CD1c-positive myeloid dendritic cell (primary cell): ENCODE measurements around the gene PLEKHS1.
"Not testable (repeated sequence)": the region's sequence is repeated elsewhere in the genome, so short reads cannot be mapped to it uniquely, and the experiment has no call there.

Source experiments
- DNase-seq: peaks from one replicate; pipeline ENCODE4 v3.0.0-alpha.2; 2016; ENCODE audit errors: extremely low spot score

PLEKHS1 gene

DNA sequence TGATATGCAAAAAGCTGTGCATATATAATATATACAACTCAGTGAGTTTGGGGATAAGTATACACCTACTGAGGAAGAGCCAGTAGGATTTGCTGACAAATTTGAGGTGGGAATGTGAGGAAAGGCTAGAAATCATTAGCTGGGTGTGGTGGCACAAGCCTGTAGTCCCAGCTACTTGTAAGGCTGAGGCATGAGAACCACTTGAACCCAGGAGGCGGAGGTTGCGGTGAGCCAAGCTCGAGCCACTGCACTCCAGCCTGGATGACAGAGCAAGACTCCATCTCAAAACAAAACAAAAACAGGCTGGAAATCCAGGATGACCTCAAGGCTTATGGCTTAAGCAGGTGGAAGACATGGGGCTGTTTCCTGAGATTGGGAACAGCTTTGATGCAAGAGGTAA is 10.6 kb upstream of the PLEKHS1 start:
- DNase-seq = no peak

DNA sequence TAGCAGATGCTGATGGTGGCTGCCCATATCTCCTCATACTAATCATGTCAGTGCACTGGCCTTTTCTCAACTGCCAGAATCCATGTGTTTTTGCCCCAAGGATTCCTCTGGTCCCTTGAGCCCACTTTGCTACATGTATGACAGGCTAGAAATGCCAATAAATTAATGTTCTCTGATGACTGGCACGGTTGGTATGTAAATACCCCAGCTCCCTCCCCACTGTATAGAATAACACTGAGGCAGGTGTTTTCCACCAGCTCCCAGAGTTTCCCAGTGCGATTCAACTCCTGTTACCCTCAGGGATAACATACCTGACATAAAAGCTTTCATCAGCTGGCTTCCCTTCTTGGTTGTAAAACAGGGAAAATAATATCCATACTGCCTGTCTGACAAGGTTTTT is 9.0 kb upstream of the PLEKHS1 start:
- DNase-seq = no peak

DNA sequence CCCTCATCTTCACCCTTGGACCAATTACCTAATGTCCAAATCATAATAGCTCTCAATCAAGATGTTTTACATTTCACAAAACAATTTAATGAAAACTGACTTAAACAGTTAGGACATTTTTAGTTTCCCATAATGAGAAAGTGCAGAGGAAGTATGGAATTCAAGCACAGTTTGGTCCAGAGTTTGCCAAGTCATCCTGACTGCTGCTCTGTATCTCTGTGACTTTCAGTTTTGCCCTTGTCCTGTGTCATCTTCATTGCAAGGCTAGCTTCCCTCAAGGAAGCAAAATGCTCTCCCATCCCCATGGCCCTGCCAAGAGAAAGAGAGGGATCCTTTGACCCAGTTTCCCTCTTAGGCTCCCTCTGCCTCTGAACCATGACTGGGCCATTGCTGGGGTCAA is 7.9 kb upstream of the PLEKHS1 start:
- DNase-seq = no peak

DNA sequence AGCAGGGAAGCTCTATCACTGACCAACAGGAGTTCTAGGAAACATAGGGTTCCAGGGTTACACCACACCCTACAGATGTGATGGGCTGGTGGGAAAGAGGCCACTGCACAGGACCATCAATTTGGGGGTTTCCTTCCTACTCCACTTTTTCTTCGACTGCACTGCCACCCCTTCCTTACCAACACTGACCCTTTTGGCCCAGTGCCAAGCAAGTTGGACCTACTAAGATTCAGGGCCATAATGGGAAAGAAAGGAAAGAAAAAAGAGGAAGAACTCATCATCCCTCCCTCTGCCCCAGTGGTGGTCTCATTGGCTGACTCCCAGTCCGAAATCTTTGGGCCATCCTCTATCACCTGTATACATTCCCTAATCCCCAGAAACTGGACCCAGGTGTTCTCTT is 6.1 kb upstream of the PLEKHS1 start:
- no peak for DNase-seq

DNA sequence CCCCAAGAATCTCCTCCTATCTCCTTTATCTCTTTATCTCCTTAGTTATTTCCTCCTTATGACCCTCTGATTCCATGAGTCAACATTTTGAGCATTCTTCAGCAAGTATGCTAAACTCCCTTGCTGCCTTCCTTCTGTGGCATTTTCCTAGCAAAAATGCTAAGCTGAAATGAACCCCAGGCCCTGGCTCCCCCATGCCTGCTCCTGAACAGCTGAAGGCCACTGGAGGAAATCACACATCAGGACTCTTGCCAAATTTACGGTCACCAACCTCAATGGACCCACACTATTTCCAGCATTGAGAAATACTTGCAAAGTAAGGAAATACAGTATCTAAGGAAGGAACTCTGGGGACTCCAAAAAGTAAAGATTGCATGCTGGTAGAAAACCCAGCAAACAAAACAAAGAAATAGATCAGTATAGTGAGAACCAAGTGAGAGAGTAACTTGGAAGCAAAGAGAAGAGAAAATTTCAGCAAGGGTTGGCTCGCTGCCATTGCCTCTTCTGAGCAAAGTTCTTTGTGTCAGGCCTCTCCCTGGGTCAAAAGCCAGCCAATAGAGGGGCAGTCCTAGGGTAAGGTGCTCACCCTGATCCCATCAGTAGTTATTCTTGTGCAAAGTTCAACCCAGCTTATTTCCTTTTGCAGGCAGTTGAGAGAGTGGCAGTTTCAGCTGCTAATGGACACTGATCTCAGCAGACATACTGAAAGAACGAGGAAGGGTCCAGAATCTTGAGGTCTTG is 5.1 kb upstream of the PLEKHS1 start:
- no peak for DNase-seq

DNA sequence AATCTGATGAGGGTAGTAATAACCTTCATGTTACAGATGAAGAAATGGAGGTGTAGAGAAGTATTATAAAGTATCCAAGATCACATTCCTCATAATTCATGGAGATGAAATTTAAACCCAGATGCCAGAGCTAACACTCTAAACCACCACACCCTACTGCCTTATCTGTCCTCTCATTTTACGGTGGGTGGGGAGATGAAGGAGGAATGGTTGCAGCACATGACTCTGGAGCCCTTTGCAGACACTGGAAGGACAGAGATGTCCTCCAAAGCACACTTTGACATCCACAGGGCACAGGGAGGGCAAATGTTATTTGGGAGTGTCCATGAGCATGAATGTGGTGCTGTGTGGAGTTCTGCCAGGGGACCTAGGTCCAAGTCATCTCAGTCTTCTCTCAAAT is 1.1 kb downstream of the PLEKHS1 start:
- no peak for DNase-seq

DNA sequence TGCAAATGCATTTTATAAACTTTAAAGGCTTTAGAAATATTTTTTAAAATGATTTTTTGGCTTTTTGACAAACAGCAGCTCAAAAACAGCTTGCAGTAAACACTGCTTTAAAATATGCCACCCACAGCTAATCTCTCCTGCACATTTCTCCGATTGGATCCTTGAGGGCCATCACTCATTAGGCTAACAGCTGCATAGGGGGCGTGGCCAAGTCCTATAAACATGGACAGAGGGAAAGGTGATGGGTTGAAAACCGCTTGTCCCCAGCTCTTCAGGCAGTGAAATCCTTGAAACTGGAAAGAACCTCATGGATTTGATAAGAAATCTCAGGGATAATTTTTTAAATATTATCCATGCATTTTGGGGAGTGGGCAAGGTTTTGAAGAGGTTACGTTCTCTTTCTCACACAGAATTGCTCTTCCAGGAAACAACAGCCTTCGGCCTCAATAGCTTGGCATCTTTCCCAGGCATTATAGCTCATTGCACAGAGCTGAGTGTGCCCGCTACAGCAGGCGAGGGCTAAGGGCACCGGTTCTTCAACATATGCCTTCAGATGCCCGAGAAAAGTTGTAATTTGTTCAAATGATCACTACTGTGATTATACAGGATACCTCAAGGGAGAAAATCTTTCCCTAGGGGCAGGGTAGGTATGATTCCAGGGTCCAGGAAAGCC is 1.7 kb downstream of the PLEKHS1 start:
- DNase-seq = no peak

DNA sequence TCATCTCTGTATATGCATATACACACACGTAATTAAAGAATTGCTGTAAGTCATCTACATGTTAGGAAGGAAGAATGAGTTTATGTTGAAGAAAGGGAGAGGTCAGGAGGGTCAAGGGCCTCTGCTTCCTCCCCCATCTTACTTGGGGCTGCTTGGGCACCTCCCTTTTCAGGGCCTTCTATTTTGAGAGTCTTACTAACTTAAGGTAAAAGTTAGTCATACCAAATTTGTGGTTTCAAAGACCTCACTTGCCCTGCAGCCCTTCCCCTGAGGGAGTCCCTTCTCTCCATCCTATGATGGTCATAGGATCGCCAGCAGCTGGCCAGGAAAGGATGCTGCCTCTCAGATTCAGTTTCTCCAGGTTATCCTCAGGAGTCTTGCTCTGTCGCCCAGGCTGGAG is 2.6 kb downstream of the PLEKHS1 start:
- DNase-seq = no peak

DNA sequence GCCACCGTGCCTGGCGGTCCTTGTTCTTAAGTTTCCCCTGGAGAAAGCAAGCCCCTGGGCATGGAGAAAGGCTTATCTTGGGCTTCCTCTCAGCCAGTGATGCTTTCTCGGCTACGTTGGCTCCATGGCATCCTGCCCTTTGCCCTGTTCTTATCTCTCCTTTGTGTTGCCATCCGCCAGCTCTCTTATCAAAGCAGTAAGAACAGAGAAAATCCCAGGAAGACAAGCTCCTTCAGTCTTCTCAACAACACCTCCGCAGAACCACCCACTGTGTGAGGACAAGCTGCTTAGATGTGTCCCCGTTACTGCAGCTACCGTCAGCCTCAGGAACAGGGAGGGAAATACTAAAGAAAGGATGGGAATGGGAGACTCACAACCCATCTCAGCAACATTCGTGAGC is 3.3 kb downstream of the PLEKHS1 start:
- no peak for DNase-seq

DNA sequence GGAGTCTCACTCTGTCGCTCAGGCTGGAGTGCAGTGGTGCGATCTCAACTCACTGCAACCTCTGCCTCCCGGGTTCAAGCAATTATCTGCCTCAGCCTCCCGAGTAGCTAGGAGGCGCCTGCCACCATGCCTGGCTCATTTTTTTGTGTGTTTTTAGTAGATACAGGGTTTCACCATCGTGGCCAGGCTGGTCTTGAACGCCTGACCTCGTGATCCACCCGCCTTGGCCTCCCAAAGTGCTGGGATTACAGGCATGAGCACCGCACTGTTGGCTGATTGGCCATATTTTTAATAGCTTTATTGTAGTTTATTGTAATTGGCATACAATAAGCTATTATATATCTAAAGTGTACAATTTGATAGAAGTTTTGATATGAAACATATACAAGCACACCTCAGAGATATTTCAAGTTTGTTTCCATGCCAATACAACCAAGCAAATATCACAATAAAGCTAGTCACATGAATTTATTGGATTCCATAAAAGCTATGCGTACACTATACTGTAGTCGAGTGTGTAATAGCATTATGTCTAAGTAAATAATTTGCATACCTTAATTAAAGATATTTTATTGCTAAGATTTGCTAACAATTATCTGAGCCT is 5.6 kb downstream of the PLEKHS1 start:
- no peak for DNase-seq

DNA sequence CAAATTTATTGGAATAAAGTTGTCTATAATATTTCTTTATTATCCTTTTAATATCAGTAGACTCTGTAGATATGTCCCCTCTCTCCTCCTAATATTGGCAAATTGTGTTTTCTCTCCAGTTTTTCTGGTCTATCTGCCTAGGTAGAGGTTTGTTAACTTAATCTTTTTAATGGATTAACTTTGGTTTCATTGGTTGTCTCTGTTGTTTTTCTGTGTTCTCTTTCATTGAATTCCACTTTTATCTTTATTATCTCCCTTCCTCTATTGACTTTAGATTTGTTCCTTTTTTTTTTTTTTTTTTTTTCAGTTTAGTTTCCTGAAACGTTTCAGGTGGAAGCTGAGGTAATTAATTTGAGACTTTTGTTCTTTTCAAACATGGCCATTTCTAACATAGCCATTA is 10.6 kb downstream of the PLEKHS1 start:
- DNase-seq = no peak

DNA sequence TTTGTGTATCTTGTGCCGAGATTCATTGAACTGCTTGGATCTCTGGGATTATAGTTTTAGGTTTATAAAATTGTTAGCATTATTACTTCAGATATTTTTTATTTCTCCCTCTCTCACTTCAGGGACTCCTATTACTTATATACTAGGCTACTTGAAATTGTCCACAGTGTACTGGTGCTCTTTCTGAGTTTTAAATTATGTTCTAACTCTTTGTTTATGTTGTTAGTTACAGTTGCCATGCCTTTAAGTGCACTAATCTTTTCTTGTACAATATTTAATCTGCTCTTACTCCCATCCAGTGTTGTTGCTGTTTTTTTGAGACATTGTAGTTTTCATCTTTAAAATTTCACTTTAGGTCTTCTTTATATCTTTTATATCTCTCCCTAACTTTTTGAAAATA is 13.1 kb downstream of the PLEKHS1 start:
- no peak for DNase-seq

DNA sequence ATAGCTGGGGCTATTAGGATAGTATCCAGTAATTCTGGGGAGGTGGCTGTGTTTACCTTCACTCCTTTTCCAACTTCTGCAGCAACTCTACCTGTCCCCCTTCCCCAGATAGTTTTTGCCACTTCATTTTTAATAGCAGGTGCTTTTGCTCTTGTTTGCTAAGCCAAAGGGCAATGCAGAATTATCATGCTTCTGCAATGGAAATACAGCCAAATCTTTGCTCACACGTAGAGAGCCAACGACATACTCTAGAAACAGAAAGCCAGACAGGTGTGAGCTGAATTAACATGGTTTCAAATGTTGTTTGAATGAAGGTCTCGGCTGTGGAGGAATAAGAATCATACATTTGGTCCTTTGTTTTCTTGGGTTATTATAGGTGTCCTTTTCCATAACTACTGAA is 14.4 kb downstream of the PLEKHS1 start:
- DNase-seq = no peak

DNA sequence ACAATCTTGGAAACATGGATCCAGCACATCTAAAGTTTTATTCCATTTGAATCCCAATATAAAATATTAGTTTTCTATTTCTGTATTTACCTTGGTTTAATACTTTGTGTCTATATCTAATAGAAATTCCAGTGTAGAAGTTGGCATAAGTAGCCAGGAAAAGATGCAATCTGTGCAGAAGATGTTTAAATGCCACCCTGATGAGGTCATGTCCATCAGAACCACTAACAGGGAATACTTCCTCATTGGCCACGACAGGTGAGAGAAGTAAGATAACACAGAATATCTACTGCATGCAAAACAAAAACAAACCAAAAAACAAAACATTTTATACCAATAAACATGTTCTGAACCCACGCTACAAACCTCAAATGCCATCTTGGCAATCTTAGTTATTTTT is 15.7 kb downstream of the PLEKHS1 start:
- DNase-seq = no peak

DNA sequence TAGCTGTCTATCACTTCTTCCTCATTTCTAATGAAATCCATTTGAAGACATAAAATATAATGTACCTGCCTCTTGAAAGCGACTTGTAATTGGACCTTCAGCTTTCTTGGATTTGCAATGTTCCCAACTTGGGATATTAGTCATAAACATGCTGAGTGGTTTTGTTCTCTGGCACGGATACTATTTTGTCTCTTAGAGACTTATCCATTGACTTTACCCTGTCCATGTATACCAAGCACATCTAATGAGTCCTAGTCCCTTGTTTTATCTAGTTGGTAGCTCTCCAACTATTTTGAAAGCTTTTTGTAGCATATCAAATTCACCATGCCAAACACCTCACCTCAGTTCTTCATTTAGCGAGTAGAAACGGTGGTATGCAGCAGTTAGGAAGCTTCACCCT is 18.9 kb downstream of the PLEKHS1 start:
- no peak for DNase-seq

DNA sequence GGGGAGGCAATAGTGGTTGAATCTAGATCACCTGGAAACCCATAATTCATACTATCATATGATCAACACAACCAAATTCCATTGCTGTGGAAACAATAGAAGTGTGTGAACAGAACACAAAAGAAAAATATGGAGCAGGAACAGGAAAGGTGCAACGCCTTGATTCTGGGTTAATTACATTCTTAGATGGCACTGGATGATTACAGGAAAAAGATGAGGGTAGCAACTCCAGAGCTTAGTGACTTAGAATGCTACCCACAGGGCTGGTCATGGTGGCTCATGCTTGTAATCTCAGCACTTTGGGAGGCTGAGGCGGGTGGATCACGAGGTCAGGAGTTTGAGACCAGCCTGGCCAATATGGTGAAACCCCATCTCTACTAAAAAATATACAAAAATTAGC is 19.6 kb downstream of the PLEKHS1 start:
- DNase-seq = not testable (repeated sequence)

DNA sequence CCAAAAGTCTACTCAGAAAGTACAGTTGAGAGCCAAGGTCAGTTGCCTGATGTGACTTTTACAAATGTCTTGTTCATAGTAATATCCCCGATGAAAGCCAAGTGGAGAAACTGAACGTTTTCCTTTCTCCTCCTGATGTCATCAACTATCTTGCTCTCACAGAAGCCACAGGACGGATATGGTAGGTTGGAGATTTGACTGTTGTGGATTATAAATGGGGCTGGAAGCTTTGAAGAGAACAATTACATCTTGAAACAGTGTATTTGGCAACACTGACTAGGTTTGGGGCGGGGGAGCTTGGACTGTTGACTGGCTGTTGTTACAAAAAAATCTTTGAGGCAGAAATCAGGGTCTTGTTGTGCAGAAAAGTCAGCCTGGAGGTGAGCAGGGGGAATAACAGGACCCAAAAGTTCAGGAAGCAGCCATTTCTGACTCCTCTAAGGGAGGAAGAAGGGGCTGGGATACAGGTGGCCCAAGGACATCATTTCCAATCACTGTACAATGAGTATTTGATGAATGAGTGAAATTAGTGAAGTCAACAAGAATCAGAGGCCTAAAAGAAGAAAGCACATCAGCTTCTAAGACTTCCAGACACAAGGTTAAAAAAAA is 24.3 kb downstream of the PLEKHS1 start:
- DNase-seq = no peak

DNA sequence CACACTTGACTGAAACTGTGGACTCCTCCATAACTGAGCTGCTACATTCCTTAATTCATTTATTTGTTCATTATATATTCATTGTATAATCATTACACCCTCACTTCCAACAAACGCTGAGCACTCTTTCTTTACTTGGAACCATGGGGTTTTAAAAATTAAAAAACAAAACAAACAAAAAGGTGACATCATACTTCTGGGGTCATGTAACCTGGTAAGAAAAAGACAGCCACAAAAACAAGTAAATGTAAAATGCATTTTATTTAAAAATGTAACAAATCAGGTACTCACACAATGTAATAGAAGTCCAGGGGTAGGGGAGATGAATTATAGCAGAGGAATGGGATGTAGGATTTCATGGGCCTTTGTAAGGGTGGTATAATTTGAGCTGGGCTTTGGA is 25.1 kb downstream of the PLEKHS1 start:
- no peak for DNase-seq

DNA sequence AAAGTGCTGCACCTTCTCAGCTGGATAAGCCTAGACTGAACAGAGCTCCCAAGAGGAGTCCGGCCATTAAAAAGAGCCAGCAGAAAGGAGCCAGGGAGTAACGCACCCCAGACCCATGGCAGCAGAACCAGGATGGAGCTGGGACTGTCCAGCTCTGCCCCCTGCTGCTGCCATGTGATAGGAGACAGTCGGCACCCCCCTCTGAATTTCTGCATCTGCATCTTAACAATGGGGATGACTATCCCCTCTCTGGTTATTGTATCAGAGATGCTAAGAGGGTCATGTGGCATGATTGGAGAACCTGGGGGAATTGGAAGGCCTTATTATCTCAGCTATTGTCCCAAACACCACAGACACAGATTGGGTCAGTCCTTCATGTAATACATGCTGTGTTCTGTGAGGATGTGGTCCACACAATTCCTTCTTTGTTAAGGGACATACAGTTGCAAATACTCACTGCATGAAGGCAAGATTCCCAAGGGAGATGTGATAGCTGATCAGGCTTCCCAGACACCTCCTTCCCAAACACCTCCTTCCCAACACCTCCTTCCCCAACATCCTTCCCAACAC is 29.3 kb downstream of the PLEKHS1 start:
- no peak for DNase-seq

DNA sequence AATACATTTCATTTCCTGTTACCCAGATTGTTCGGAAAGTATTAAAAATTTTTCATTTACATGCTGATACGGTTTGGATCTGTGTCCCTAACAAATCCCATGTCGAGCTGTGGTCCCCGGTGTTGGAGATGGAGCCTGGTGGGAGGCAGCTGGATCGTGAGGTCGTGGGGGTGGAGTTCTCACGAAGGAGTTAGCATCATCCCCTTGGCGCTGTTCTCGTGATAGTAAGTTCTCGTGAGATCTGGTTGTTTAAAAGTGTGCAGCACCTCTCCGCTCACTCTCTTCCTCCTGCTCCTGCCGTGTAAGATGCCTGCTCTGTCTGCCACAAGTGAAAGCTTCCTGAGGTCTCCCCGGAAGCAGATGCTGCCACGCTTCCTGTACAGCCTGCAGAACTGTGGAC is 30.9 kb downstream of the PLEKHS1 start:
- no peak for DNase-seq

DNA sequence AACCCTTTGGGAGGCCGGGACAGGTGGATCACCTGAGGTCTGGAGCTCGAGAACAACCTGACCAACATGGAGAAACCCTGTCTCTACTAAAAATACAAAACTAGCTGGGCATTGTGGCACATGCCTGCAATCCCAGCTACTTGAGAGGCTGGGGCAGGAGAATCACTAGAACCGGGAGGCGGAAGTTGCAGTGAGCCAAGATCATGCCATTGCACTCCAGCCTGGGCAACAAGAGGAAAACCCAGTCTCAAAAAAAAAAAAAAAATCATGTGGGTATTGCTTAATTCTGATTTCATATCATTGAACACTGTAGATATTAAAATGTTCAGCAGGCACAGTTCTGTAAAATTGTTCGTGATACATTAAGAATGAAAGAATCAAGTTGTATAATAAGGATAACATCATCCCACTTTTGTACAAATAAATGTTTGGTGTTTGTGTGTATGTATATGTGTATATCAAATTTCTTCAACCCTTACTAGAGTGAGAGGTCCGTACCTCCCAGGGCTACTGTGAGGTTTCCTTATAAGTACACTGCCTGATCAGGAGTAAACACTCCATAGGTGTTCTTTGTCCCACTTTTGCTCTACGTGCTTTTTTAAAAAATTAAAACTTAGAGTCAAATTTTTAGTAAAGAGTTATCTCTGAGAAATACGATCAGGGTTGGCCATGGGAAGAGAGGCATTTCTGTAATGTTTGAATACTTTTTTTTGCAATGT is 31.7 kb downstream of the PLEKHS1 start:
- no peak for DNase-seq

DNA sequence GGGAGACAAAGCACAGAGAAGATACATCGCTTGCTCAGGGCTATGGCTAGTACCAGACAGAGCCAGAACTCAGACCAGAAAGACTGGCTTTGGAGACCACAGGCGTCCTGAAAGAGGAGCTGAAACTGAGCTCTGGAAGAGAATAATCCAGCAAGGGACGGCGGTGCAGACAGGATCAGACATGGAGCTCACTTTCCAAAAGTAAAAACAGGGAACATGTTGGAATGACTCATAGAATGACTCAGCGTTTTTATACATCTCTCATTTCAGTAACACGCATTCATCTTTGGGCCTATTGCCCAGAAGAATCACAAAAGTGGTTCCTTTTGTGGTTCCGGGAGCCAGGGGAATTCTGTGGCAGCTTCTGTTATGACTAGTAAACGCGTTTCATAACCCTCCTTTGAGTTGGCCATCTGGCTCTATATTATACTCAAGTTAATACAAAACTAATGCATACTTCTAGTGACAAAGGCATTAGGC is 37.2 kb downstream of the PLEKHS1 start:
- peak; percentile 70 for DNase-seq
